Calu3 (cell line): ENCODE results near the gene BPI. TPM values are rescaled to one million over a fixed set of nuclear protein-coding genes. Genes with fewer than 3 reads are reported as not detected.

Experiments
- BruUV-seq: library from RNA; stranded (reverse); fragments of 400-500 nt; replicated peaks from 2 replicates; lab custom pipeline; 2021; lab: Mats Ljungman, UMichigan
- CTCF ChIA-PET: fragments of 300-600 bp; sonication (Branson Sonifier 250); formaldehyde crosslinking; loops from one replicate; lab custom pipeline; 2022; ENCODE audit warnings: antibody characterized with exemption; lab: Charles Lee
- DNase-seq: peaks from one replicate; pipeline ENCODE4 v3.0.0; 2022
- H3K27ac Mint-ChIP-seq: one replicate; pipeline ENCODE4 v1.8.0; 2022; ENCODE audit warnings: mixed read lengths; ENCODE audit not compliant: unreplicated experiment
- H3K27me3 Mint-ChIP-seq: one replicate; pipeline ENCODE4 v1.8.0; 2022; ENCODE audit warnings: mixed read lengths; ENCODE audit not compliant: unreplicated experiment
- H3K36me3 Mint-ChIP-seq: one replicate; pipeline ENCODE4 v1.8.0; 2022; ENCODE audit warnings: mild to moderate bottlenecking, moderate library complexity, mixed read lengths; ENCODE audit not compliant: insufficient read depth, unreplicated experiment
- H3K4me1 Mint-ChIP-seq: one replicate; pipeline ENCODE4 v1.8.0; 2022; ENCODE audit warnings: mild to moderate bottlenecking, low read depth, mixed read lengths; ENCODE audit not compliant: unreplicated experiment
- H3K4me3 Mint-ChIP-seq: one replicate; pipeline ENCODE4 v1.8.0; 2022; ENCODE audit warnings: mild to moderate bottlenecking, low read depth, moderate library complexity, mixed read lengths; ENCODE audit not compliant: unreplicated experiment
- H3K9me3 Mint-ChIP-seq: one replicate; pipeline ENCODE4 v1.8.0; 2022; ENCODE audit warnings: low read depth, mixed read lengths; ENCODE audit not compliant: unreplicated experiment
- intact Hi-C: fragments of 100-400 bp; cut with micrococcal nuclease; formaldehyde crosslinking; loops from one replicate; pipeline ENCODE4 v1.10.0; 2022; ENCODE audit not compliant: unreplicated experiment
- total RNA-seq: library from RNA; stranded (reverse); gene quantifications from 2 replicates; pipeline ENCODE4 v1.2.3, GENCODE V29; 2022
- TF ChIP-seq, protein P1 (sequence below): fragments of 200-600 bp; IDR thresholded peaks from one replicate; pipeline ENCODE4 v1.8.0; 2022; ENCODE audit warnings: antibody characterized with exemption; ENCODE audit not compliant: unreplicated experiment

BPI gene
- total RNA-seq, 1 experiment from 2014 or later, result not detected

DNA sequence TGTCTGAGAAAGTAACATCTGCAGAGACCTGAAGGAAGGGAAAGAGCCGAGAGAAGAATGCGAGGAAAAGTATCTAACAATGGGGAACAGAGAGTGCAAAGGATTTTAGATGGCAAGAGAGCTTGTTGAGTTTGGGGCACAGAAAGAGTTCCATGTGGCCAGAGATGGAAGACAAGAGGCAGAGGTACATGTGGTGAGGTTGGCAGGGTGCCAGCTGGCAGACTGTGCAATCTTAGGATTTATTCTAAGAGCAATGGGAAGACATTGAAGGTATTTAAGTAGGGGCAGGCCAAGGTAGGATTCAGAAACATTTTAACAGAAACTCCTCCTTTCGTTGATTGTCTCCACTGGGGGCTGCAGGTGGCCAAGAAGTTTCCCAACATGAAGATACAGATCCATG is 21.9 kb downstream of the BPI start:
- TF ChIP-seq, protein P1, sequence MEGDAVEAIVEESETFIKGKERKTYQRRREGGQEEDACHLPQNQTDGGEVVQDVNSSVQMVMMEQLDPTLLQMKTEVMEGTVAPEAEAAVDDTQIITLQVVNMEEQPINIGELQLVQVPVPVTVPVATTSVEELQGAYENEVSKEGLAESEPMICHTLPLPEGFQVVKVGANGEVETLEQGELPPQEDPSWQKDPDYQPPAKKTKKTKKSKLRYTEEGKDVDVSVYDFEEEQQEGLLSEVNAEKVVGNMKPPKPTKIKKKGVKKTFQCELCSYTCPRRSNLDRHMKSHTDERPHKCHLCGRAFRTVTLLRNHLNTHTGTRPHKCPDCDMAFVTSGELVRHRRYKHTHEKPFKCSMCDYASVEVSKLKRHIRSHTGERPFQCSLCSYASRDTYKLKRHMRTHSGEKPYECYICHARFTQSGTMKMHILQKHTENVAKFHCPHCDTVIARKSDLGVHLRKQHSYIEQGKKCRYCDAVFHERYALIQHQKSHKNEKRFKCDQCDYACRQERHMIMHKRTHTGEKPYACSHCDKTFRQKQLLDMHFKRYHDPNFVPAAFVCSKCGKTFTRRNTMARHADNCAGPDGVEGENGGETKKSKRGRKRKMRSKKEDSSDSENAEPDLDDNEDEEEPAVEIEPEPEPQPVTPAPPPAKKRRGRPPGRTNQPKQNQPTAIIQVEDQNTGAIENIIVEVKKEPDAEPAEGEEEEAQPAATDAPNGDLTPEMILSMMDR, result no peak
- CTCF ChIA-PET, result no interaction called here
- H3K36me3 Mint-ChIP-seq, result no peaks in the 10 kb centered on the region
- H3K9me3 Mint-ChIP-seq, result no peaks in the 10 kb centered on the region
- H3K4me1 Mint-ChIP-seq, result peaks cover 8% of the 10 kb centered on the region
- intact Hi-C loops, result no loop called here
- H3K27me3 Mint-ChIP-seq, result peaks cover 80% of the 10 kb centered on the region
- BruUV-seq, result no TSS peak
- no peak overlapping the region for H3K27ac Mint-ChIP-seq
- no peak overlapping the region for H3K4me3 Mint-ChIP-seq
- no peak for DNase-seq

DNA sequence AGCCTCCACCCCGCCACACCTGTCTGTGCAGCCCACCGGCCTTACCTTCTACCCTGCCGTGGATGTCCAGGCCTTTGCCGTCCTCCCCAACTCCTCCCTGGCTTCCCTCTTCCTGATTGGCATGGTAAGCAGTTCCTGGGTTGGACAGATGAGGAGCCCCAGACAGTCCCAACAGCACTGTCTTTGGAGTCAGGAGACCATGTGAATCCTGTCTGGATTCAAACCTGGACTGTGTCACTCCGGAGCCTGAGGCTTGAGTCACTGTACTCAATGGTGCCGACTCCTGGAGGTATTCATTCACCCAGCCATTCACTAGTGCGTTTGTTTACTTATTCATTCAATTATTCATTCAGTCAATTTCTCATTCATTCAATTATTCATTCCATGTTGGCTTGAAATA is 22.4 kb downstream of the BPI start:
- intact Hi-C loops, result no loop called here
- DNase-seq, result no peak
- H3K27ac Mint-ChIP-seq, result no peak overlapping the region
- H3K4me3 Mint-ChIP-seq, result no peak overlapping the region
- no TSS peak for BruUV-seq
- no peaks in the 10 kb centered on the region for H3K36me3 Mint-ChIP-seq
- peaks cover 7% of the 10 kb centered on the region for H3K4me1 Mint-ChIP-seq
- no peaks in the 10 kb centered on the region for H3K9me3 Mint-ChIP-seq
- CTCF ChIA-PET, result no interaction called here
- TF ChIP-seq, protein P1, result no peak
- H3K27me3 Mint-ChIP-seq, result peaks cover 79% of the 10 kb centered on the region

DNA sequence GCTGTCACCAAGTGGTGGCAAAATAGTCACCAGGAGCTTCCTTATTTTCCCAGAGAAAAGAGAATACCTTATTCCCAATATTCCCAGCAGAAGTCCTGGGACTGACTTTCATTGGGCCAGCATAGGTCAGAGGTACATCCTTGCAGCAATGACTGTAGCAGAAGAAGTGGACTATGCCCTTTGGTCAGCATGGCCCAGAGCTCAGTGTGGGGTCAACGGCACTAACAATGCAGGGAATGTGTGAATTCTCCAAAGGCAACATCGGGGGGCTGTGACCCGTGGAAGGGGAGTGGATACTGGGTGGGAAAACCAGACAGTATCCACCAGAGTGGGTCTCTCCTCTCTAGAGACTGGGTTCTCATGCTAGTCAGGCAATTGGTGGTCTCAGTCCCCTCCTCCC is 26.7 kb downstream of the BPI start:
- no peaks in the 10 kb centered on the region for H3K36me3 Mint-ChIP-seq
- no TSS peak for BruUV-seq
- intact Hi-C loops, result no loop called here
- CTCF ChIA-PET, result interaction anchor here (1.1 kb wide), 1 partner anchor 11 kb away, joined by 3 read pairs; no protein-coding TSS in a partner anchor
- no peaks in the 10 kb centered on the region for H3K4me1 Mint-ChIP-seq
- peaks cover 69% of the 10 kb centered on the region for H3K27me3 Mint-ChIP-seq
- TF ChIP-seq, protein P1, result no peak
- no peak overlapping the region for H3K4me3 Mint-ChIP-seq
- no peak overlapping the region for H3K27ac Mint-ChIP-seq
- no peak for DNase-seq
- no peaks in the 10 kb centered on the region for H3K9me3 Mint-ChIP-seq

DNA sequence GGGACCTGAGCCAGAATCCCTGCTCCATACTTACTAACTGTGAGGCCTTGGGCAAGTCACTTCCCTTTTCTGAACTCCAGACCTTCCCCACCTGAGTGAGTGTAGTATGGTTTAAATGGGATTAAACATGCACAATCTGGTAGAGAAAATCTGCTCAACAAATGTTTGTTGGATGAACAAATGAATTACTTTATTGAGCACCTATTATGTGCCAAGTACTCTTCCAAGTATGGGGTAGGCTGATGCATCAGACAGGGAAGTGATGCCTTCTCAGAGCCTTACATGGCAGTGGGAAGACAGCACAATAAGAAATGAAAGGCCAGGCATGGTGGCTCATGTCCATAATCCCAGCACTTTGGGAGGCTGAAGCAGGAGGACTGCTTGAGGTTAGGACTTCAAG is 27.3 kb downstream of the BPI start:
- CTCF ChIA-PET, result no interaction called here
- no peaks in the 10 kb centered on the region for H3K9me3 Mint-ChIP-seq
- intact Hi-C loops, result no loop called here
- TF ChIP-seq, protein P1, result no peak
- BruUV-seq, result no TSS peak
- no peaks in the 10 kb centered on the region for H3K36me3 Mint-ChIP-seq
- no peaks in the 10 kb centered on the region for H3K4me1 Mint-ChIP-seq
- no peak overlapping the region for H3K27ac Mint-ChIP-seq
- no peak overlapping the region for H3K4me3 Mint-ChIP-seq
- no peak for DNase-seq
- H3K27me3 Mint-ChIP-seq, result peaks cover 69% of the 10 kb centered on the region
